GM19463 (cell line): Measurements from ENCODE around the gene TMEM269.
"Not testable (repeated sequence)": the region's sequence is repeated elsewhere in the genome, so short reads cannot be mapped to it uniquely, and the experiment has no call there.

Source experiments
- ATAC-seq: cut with Tn5 transposase; IDR thresholded peaks from one replicate; pipeline ENCODE4 v1.9.1; 2021; ENCODE audit warnings: mild to moderate bottlenecking, moderate library complexity; ENCODE audit not compliant: unreplicated experiment

The TMEM269 gene

DNA sequence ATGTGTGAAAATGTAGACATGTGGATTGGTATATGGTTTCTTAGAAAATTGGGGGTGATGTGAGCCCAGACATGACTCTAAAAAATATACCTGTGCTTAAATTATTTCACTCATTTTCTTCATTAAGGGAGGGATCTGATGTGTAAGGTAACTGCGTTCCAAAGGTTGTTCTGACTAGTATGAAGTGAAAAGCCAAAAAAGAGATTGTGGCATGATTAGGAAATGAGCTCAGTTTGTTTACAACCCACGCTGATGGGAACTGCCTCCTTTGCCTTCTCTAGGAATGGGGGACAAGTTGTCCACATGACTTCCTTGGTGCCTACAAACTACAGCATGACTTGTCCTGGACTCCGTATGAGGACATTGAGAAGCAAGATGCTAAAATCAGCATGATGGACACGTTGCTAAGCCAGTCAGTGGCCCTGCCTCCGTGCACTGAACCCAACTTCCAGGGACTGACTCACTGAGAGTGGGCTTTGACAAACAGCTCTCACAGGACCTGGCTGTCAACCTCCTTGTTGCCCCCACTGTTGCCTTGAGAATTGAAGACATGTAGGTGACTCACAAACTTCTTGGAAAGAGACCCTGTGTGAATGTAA, 9.8 kb upstream of the TMEM269 start:
- ATAC-seq: no peak

DNA sequence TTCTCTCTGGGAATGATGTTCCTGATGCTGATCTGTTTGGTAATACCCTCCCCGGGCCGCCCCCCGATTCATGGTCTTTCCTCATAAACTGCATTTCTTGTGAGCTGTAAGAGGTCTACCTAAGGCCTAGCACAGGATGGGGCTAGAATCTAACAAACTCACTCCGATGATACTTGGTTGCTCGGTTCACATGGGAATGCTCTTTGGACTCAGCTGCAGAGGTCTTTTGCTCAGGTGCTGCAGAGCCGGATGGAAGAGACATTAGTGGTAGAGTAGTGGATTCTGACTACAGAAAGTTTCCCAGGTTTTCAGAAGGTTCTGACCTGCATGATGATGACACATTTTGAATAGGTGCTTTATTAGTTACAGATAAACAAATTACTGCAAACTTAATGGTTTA, 8.3 kb upstream of the TMEM269 start:
- ATAC-seq: no peak

DNA sequence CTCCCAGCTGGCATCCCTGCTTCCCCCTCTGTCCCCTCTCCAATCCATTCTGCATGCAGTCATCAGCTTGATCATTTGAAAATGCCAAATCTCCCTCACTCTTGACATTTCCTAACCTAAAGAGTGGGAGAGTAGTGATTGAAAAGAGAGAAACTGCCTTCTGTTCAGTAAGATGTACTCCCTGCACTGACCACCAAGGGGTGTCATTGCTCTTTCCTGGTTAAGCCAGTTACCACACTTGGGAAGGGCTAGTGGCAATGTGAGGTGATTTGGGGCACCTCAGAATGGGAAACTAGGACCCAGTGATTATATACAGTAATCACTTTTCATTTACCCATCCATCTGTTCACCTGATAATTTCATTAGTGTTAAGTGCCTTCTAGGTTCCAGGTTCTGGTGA, 6.9 kb upstream of the TMEM269 start:
- ATAC-seq: no peak

DNA sequence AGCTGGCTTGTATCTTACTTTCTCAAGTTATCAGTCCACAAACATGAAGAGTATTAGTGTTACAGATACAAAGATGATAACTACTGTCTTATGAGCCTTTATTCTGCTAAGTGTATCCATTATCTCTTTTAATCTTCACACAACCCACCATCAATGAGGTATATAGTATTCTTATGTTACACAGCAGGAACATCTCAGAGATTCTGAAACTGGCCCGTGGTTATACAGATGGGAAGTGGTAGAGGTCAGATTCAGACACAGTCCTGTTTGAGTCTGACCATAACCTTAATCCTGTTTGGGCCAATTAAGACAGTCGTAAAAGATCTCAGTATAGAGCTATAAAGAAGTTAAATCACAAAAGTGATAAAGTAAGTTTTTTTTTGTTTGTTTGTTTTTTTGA, 5.1 kb upstream of the TMEM269 start:
- ATAC-seq: no peak

DNA sequence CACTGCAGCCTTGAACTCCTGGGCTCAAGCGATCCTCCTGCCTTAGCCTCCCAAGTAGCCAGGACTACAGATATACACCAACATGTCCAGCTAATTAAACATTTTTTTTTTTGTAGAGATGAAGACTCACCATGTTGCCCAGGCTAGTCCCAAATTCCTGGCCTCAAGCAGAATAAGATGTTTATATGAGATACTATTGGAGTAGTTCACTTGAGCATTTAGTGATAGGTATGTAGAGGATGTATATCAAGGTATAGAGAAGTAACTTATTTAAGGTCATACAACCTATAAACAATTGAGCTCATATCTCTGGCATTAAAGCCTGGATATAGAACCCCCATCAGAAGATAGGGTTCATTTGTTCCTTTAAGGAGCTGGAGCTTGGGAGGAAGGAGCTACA, 4.6 kb upstream of the TMEM269 start:
- ATAC-seq: no peak

DNA sequence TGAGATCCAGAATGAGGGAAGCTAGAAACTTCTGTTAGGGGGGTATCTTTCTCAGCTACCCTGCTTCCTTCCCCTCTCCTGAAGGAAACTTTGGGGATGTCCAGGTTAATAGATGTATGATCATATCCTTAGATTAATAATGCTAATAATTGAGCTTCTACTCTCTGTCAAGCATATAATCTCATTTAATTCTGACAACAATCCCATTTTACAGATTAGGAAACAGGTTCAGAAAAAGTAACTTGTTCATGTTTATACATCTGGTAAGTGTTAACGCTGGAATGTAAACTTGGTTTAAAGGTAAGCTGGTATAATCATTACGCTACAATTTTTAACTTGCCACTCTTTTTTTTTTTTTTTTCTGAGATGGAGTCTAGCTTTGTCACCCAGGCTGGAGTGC, 1.7 kb upstream of the TMEM269 start:
- ATAC-seq: no peak

DNA sequence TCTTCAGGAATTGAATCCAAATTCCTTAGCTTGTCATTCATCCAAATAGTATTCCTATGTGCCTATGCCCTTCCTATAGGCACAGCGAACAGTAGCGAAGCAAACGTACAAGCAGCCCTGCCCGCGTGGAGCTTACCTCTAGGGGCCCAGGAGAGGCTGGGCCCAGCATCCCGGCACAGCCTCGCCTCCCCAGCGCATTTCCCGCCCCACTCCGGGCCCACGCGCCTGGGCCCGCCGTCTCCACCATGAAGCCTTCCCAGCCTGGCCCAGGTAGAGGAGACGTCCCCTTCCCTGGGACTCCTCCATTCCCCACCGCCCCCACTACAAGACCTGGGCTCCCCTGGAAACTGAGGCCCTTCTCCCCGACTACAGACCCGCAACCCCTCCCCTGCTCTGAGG, 245 bp upstream of the TMEM269 start:
- no peak for ATAC-seq

DNA sequence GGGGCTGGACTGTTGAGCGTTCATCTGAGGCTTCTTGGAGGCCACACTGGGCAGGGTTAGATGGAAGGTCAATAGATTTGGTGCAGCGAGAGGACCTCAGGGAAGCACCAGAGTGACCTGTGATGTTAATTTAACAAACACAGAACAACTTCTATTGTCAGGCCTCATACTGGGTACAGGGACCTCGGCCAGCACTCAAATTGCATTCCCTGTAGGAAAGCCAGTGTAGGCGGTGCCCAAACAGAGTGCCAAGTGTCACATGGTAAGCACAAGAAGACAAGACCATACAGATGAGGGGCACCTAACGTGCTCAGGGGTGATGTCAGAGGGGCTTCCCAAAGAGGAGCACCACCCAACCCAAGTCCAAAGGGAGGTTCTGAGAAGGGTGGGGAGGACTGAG, 1.3 kb downstream of the TMEM269 start:
- no peak for ATAC-seq

DNA sequence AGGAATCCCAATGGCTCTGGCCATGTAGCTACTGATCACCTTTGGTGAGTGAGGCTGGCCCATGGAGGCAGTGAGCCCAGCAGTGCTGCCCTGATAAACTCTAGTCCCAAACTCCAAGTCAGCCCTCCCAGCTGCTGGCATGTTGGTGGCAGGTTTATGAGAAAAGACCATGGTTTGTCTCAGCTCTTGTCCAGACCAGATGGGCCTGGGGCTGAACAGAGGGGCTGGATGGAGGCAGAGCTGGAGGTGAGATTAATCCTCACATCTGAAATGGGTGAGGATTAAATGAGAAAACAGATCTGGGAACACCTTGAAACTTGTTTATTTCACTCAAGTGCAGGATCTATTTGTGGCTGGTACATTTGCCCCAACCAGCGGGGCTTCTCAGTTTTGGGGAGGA, 3.2 kb downstream of the TMEM269 start:
- no peak for ATAC-seq

DNA sequence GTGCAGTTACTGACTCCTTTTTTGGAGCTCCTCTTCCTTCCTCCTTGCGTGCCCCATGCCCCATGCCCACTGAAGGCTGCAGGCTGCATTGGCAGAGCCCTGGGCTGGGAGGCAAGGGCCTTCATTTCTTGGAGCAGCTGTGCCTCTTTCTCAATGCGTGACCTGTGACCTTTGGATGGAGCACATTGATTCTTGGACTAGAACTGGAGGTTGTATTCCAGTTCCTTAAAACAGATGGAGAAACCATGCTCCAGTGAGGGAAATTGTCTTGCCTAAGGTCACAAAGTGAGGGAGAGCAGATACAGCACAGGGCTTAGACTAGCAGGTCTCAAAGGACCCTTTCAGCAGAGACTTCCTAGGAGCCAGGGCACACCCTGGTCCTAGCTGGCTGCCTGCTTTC, 9.0 kb downstream of the TMEM269 start:
- no peak for ATAC-seq

DNA sequence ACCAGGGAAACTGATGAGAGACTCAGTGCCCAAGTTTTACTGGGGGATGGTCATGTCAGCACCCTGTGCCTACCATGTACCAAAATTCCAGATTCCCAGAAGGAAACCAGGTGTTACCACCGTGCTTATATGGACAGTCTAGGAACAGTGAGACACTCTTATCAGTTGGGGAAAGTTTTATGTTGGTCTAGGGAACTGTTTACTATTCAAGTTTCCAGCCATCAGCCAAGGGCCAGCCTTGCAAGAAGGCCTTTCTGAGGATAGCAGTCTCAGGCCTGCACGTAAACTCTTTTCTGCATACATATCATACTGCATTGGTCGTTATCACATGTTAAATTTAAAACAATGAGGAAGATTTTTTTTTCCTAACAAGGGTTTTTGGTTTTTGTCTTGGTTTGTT, 12.6 kb downstream of the TMEM269 start:
- ATAC-seq: no peak

DNA sequence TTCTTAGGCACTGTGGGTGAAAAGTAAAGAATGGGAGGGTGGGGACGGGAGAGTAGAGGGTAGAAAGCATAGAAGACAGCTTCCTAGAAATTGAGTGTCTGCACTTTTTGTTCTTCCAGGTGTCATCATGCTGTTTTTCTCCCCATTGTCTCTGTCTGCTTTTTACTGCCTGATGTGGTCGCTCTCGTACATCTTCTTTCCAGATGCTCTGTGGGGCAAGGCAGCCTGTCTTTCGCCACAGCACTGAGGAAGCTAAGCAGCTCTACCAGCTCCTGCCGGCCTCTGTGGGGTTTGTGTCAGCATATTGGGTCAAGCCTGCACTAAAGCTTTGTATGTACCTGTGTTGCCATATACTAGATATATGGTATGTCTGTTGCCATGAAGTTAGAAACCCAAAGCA, 13.2 kb downstream of the TMEM269 start:
- no peak for ATAC-seq

DNA sequence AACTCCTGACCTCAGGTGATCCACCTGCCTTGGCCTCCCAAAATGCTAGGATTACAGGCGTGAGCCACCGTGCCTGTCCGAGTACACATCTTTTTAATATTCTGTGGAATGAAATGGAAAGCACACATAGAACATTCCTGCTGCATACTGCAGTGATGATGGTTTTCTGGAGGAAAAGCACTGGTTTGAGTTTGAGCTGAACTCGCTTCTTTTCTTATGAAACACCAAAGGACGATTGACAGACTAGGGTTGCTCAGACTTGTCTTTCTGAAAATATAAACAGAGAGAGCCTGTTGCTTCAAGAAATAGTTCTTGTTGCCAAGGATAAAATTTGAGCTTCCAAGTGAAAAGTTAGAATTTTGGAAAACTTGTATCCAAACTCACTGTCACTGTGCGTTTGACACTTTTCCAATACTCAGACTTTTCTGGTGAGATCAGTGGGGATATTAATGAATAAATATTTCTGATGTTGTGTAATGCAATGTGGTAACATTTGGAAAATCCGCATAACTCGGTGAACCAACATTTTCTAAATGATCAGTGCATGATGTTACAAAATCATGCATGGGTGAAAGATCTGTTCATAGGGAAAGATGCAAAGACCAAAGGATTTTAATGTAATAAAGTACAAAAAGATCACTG, 17.2 kb downstream of the TMEM269 start:
- ATAC-seq: no peak

DNA sequence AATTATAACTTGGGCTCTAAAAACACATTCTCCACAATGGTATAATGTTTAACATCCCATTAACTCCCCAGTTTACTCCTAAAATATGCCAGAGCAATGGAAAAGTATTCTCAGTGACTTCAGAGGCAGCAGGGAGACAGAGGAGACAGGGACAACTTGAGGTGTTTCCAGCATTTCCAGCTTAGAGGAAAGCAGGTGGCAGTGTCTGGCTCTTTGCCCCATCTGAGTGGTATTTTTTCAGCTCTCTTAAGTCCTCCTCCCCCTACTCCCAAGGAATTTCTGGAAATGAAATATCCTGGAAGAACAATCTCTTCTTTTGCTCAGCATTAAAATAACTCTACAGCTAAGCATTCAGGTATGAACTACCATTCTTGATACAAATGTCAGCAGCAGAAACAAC, 21.4 kb downstream of the TMEM269 start:
- no peak for ATAC-seq

DNA sequence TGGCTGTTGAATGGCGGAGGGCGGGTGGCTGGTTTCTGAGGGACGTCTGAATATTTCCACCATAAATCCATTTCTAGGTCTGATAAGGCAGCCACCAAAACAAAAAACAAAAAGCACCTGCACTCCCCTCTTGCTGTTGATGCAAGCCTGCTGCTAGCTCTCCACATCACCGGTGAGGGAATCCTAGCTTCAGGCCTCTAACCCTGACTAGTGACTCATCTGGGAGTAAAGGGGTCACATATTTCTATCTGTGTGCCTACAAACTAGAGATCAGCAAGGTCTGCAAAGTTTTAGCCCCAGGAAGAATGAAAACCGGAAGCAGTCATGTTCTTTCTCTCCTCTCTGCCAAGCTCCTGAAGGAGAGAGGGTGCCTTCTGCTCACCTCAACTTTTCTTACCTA, 21.8 kb downstream of the TMEM269 start:
- no peak for ATAC-seq

DNA sequence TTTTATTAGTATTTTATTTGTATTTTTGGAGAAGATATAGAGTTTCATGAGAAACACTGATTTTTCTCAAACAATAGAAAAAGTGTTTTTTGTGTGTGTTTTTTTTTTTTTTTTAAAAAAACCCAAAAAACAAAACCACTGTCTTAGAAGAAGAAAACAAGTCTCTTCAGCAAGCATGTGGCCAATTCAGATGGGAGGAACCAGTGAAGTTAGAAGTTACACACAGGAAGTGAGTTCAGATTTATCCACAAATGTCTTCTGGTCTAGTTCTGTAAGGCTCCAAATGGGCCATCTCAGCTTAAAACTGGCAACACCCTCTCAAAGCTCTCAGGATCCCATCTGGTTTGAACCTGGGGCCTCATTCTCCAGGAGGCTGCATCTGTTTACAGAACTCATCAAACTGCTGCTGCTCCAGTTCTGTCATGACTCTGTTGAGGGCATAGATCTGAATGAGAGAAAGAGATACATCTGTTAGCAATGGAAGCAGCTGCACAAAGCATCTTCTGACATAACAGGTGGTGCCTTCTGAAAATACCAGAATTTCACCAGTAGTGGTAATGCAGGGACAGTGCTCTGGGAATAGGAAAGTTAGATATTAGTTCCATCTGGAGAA, 22.4 kb downstream of the TMEM269 start:
- no peak for ATAC-seq

DNA sequence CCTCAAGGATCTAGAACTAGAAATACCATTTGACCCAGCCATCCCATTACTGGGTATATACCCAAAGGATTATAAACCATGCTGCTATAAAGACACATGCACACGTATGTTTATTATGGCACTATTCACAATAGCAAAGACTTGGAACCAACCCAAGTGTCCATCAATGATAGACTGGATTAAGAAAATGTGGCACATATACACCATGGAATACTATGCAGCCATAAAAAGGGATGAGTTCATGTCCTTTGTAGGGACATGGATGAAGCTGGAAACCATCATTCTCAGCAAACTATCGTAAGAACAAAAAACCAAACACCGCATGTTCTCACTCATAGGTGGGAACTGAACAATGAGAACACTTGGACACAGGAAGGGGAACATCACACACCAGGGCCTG, 30.0 kb downstream of the TMEM269 start:
- ATAC-seq: not testable (repeated sequence)

DNA sequence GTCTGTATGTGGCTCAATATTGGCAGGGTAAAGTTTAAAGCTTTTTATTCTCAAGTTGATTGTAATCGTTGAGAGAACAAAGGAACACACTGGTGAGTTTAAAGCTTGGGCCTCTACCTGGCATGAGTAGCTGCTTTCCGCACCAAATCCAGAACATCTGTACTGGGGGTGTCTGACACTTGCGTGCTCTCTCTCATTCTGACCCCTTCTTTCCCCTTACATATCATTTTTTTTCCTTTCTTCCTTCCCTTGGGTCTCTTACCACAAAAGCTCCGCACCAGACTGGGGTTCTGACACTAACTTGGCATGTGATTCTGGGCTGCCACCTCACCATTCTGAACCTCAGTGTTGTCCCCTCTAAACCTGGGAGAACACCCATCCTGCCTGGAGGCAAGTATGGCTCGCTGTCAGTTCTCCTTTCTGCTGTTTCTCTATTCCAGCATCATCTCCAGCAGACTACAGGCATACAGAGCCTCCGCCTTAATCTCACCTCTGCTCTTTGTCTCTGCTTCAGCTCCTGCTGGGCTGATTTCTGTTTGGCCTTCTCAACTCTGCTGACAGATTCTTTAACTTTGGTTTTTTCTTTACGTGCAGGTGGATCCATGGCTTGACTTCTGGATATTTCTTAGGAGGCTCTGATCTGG, 31.3 kb downstream of the TMEM269 start:
- ATAC-seq: no peak

DNA sequence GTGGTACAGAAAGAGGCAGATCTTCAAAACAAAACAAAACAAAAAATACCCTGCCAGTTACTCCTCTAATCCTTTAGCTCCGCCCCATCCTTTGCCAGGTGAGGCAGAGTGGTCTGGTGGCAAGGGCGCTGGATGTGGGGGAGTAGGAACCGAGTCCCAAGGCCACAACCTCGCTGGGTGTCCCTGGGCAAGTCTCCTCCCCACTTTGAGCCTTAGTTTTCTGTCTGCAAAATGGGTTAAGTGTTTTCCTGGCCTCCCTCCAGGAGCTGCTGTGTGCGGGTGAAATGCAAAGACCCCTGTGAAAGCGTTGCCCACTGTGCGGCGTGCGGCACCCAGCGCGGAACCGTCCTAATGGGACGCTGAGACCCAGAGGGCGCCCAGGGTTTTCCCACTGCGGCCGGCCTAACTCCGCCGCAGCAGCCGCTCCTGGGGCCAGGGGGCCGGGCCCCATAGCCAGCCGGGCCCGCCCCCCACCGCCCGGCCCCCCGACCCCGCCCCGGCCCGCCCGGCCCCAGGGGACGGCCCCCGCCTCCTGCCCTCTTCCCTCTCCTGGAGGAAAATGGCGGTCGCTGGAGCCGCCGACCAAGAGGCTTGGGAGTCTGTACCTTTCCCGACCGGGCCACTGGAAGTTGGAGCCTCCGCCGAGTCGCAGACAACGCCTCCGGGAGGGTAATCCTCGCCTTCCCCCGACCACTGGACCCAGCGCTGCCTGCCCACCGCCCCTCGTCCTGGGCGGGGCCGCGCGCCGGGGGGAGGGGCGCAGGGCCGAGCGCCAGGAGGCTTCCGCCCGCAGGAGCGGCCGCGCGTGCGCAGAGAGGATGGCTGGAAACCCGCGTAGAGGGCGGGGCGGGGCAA, 32.0 kb downstream of the TMEM269 start, which contains the start of the genes ERMAP and SVBP:
ERMAP (plus strand) TSS at position 538 of the 855 bp plus-strand sequence. CDS start 13,327 bp downstream, outside the sequence.
SVBP (minus strand) TSS at position 813 of the 855 bp plus-strand sequence. CDS start 853 bp downstream, outside the sequence.
- ATAC-seq: peak; percentile 81

DNA sequence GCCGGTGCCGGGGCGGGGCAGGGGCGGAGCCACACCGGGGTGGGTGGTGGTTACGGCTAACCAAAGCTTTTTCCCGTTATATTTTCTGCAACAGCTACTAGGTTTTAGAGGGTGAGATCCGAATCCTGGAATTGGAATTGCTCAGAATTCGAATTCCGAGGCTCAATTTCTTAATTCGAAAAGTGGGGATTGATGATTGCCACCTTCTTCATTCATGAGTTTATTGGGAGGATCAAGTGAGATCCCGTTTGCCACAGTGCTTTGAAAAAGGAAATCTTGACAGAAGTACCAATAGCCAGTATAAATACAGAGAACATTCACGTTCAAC, 32.6 kb downstream of the TMEM269 start:
- no peak for ATAC-seq

DNA sequence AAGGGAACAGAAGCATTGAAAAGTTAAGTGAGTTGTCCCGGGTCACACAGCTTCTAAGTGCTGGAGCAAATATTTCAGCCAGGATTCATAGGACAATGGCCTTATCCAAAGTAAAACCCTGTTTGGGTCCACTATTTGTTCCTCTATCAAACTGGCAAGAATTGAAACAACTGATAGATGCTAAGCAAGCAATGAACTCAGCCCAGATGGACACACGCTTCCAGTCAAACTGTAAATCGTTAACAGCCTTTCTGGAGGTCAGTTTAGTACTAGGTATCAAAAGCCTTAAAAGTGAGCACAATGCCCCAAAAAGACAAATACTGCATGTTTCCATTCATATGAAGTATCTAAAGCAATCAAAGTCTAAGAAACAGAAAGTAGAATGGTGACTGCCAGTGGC, 33.2 kb downstream of the TMEM269 start:
- ATAC-seq: no peak
